K562 (cell line): ENCODE results near the gene WDR86. TPM values are rescaled to one million over a fixed set of nuclear protein-coding genes. Genes with fewer than 3 reads are reported as not detected.
A peak's percentile ranks its signal among the peaks of the same experiment; 100 is the strongest.

ENCODE experiments used
- EP400 ChIP-seq: fragments of 450-650 bp; IDR thresholded peaks from 2 replicates; pipeline ENCODE4 v1.6.1; 2017; ENCODE audit warnings: antibody characterized with exemption, mild to moderate bottlenecking, moderate library complexity
- KDM1A ChIP-seq, 2 experiments: fragments of 450-650 bp; IDR thresholded peaks; 2 replicates each; pipeline ENCODE4 v1.6.1; 2016; ENCODE audit warnings: mild to moderate bottlenecking in 2 of 2
- KDM5B ChIP-seq: fragments of 200-600 bp; sonication (generic); IDR thresholded peaks from 2 replicates; pipeline ENCODE4 v1.6.1; 2012; ENCODE audit warnings: low read depth, mild to moderate bottlenecking, moderate library complexity, low read length, control low read depth, inconsistent platforms; ENCODE audit not compliant: insufficient replicate concordance
- NFATC3 ChIP-seq: fragments of 450-650 bp; IDR thresholded peaks from 2 replicates; pipeline ENCODE4 v1.6.1; 2017; ENCODE audit warnings: mild to moderate bottlenecking
- RFX5 ChIP-seq: IDR thresholded peaks from 2 replicates; pipeline ENCODE4 v1.6.1; 2011; ENCODE audit warnings: low read depth, mild to moderate bottlenecking, improper control_type of control experiment, low read length
- STAT5B ChIP-seq: fragments of 250-450 bp; sonication (Bioruptor Pico); IDR thresholded peaks from 2 replicates; pipeline ENCODE4 v1.8.0; 2021; ENCODE audit warnings: mild to moderate bottlenecking, inconsistent platforms
- TGIF2 ChIP-seq: sonication (generic); formaldehyde crosslinking; IDR thresholded peaks from 2 replicates; pipeline ENCODE4 v1.8.1; 2022; ENCODE audit warnings: mild to moderate bottlenecking, missing genetic modification reagents, moderate library complexity
- WHSC1 ChIP-seq: IDR thresholded peaks from one replicate; pipeline ENCODE4 v1.6.1; 2012; ENCODE audit warnings: low read length, control low read depth, inconsistent platforms
- ZNF436 ChIP-seq: fragments of 250-450, 450-650 bp; sonication (Bioruptor Pico); formaldehyde crosslinking; IDR thresholded peaks from 2 replicates; pipeline ENCODE4 v1.7.0; 2020; ENCODE audit warnings: mild to moderate bottlenecking
- polyA plus RNA-seq, 8 experiments: library from polyadenylated mRNA; depleted of rRNA in 4 of 8; stranded (reverse) in 5 of 8; unstranded in 3 of 8; fragments of >200 nt; fragmentation: Nextera tagmentation in 2 of 8; fragmentation: Illumina TruSeq in 1 of 8; extraction: Ambion mirVana in 2 of 8; extraction: Trizol in 1 of 8; gene quantifications; 2 replicates each; pipeline versions ENCODE4 v1.2.1 to v1.2.3, GENCODE V29; 2011 to 2014; ENCODE audit warnings: inconsistent platforms in 1 of 8, missing spikeins in 1 of 8
- total RNA-seq, 7 experiments: library from RNA; depleted of rRNA in 6 of 7; stranded (reverse); fragments of >200 nt in 6 of 7; fragmentation: Illumina TruSeq in 2 of 7; extraction: Trizol in 2 of 7; gene quantifications; 2 replicates each; pipeline versions ENCODE4 v1.2.1 to v1.2.3, GENCODE V29; 2011 to 2021; ENCODE audit warnings: low replicate concordance in 1 of 7
- TF ChIP-seq, protein P1 (sequence below), 2 experiments: fragments of 450-650 bp; IDR thresholded peaks; 2 replicates each; pipeline ENCODE4 v1.6.1; 2018; ENCODE audit warnings: mild to moderate bottlenecking in 2 of 2, low read depth in 1 of 2; ENCODE audit not compliant: partially characterized antibody in 2 of 2
- TF ChIP-seq, protein P2 (sequence below), 3 experiments: fragments of 200-800 bp in 1 of 3; sonication (Bioruptor generic) in 1 of 3; sonication (generic) in 1 of 3; formaldehyde crosslinking in 1 of 3; IDR thresholded peaks; 2 replicates each; pipeline versions ENCODE4 v1.6.1 to v1.8.0; 2016 to 2022; ENCODE audit warnings: mild to moderate bottlenecking in 2 of 3, missing compliant biosample characterization in 2 of 3, missing genetic modification characterization in 2 of 3, missing genetic modification reagents in 1 of 3
- TF ChIP-seq, protein P3 (sequence below): sonication (generic); formaldehyde crosslinking; IDR thresholded peaks from 2 replicates; pipeline ENCODE4 v1.8.0; 2023; ENCODE audit warnings: mild to moderate bottlenecking, missing genetic modification reagents
- TF ChIP-seq, protein P4 (sequence below): fragments of 450-650 bp; IDR thresholded peaks from 2 replicates; pipeline ENCODE4 v1.6.1; 2018; ENCODE audit warnings: mild to moderate bottlenecking, low read depth; ENCODE audit not compliant: partially characterized antibody
- TF ChIP-seq, protein P5 (sequence below): fragments of 450-650 bp; formaldehyde crosslinking; IDR thresholded peaks from 2 replicates; pipeline ENCODE4 v1.4.0; 2022; ENCODE audit warnings: missing genetic modification characterization

Gene WDR86
- total and polyA plus RNA-seq, 9 of the 15 experiments (the other 6 are each of a cell fraction or from before 2014, with no cell fraction given), result 0.24 TPM; not detected in 8

DNA sequence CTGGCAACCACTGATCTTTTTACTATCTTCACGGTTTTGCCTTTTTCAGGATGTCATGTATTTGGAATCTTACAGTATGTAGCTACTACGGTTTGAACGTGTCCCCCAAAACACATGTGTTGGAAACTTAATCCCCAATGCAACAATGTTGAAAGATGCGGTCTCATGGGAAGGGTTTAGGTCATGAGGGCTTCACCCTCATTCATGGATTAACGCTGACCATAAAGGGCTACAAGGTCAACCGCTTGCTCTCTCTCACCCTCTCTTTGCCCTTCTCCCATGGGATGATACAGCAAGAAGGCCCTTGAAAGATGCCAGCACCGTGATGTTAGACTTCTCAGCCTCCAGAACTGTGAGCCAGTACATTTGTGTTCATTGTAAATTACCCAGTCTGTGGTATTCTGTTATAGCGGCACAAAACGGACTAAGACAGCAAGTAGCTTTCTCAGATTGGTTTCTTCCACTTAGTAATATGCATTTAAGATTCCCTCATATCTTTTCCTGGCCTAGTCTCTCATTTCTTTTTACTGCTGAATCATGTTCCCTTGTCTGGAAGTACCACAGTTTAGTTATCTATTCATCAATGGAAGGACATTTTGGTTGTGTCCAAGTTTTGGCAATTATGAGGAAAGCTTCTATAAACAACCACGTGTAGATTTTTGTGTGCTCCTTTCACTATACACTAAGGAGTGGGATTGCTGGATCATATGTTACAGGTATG, 33.1 kb upstream of the WDR86 start (continued):
- TF ChIP-seq, protein P1, sequence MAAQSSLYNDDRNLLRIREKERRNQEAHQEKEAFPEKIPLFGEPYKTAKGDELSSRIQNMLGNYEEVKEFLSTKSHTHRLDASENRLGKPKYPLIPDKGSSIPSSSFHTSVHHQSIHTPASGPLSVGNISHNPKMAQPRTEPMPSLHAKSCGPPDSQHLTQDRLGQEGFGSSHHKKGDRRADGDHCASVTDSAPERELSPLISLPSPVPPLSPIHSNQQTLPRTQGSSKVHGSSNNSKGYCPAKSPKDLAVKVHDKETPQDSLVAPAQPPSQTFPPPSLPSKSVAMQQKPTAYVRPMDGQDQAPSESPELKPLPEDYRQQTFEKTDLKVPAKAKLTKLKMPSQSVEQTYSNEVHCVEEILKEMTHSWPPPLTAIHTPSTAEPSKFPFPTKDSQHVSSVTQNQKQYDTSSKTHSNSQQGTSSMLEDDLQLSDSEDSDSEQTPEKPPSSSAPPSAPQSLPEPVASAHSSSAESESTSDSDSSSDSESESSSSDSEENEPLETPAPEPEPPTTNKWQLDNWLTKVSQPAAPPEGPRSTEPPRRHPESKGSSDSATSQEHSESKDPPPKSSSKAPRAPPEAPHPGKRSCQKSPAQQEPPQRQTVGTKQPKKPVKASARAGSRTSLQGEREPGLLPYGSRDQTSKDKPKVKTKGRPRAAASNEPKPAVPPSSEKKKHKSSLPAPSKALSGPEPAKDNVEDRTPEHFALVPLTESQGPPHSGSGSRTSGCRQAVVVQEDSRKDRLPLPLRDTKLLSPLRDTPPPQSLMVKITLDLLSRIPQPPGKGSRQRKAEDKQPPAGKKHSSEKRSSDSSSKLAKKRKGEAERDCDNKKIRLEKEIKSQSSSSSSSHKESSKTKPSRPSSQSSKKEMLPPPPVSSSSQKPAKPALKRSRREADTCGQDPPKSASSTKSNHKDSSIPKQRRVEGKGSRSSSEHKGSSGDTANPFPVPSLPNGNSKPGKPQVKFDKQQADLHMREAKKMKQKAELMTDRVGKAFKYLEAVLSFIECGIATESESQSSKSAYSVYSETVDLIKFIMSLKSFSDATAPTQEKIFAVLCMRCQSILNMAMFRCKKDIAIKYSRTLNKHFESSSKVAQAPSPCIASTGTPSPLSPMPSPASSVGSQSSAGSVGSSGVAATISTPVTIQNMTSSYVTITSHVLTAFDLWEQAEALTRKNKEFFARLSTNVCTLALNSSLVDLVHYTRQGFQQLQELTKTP (IDR thresholded peaks at IDR 0.05; ENCODE audit: low read depth in 1 of 2, partially characterized antibody in 2 of 2), result no peak
- TF ChIP-seq KDM1A (IDR thresholded peaks at IDR 0.05) (peak in 1 of 2 experiments; percentile 38; a peak in 1 of 4 replicates), RFX5 (no peak), STAT5B (CRISPR knock-in tag) (no peak), EP400 (no peak), TGIF2 (CRISPR knock-in tag) (no peak), WHSC1 (no peak), KDM5B (no peak), ZNF436 (no peak), NFATC3 (no peak)
- TF ChIP-seq, protein P2, sequence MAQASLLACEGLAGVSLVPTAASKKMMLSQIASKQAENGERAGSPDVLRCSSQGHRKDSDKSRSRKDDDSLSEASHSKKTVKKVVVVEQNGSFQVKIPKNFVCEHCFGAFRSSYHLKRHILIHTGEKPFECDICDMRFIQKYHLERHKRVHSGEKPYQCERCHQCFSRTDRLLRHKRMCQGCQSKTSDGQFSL (CRISPR knock-in tag; IDR thresholded peaks at IDR 0.05), result no peak
- TF ChIP-seq, protein P2 (tag; IDR thresholded peaks at IDR 0.05), result no peak
- TF ChIP-seq, protein P3, sequence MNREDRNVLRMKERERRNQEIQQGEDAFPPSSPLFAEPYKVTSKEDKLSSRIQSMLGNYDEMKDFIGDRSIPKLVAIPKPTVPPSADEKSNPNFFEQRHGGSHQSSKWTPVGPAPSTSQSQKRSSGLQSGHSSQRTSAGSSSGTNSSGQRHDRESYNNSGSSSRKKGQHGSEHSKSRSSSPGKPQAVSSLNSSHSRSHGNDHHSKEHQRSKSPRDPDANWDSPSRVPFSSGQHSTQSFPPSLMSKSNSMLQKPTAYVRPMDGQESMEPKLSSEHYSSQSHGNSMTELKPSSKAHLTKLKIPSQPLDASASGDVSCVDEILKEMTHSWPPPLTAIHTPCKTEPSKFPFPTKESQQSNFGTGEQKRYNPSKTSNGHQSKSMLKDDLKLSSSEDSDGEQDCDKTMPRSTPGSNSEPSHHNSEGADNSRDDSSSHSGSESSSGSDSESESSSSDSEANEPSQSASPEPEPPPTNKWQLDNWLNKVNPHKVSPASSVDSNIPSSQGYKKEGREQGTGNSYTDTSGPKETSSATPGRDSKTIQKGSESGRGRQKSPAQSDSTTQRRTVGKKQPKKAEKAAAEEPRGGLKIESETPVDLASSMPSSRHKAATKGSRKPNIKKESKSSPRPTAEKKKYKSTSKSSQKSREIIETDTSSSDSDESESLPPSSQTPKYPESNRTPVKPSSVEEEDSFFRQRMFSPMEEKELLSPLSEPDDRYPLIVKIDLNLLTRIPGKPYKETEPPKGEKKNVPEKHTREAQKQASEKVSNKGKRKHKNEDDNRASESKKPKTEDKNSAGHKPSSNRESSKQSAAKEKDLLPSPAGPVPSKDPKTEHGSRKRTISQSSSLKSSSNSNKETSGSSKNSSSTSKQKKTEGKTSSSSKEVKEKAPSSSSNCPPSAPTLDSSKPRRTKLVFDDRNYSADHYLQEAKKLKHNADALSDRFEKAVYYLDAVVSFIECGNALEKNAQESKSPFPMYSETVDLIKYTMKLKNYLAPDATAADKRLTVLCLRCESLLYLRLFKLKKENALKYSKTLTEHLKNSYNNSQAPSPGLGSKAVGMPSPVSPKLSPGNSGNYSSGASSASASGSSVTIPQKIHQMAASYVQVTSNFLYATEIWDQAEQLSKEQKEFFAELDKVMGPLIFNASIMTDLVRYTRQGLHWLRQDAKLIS (CRISPR knock-in tag), result no peak
- TF ChIP-seq, protein P4, sequence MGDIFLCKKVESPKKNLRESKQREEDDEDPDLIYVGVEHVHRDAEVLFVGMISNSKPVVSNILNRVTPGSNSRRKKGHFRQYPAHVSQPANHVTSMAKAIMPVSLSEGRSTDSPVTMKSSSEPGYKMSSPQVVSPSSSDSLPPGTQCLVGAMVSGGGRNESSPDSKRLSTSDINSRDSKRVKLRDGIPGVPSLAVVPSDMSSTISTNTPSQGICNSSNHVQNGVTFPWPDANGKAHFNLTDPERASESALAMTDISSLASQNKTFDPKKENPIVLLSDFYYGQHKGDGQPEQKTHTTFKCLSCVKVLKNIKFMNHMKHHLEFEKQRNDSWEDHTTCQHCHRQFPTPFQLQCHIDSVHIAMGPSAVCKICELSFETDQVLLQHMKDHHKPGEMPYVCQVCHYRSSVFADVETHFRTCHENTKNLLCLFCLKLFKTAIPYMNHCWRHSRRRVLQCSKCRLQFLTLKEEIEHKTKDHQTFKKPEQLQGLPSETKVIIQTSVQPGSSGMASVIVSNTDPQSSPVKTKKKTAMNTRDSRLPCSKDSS, result no peak
- TF ChIP-seq, protein P5, sequence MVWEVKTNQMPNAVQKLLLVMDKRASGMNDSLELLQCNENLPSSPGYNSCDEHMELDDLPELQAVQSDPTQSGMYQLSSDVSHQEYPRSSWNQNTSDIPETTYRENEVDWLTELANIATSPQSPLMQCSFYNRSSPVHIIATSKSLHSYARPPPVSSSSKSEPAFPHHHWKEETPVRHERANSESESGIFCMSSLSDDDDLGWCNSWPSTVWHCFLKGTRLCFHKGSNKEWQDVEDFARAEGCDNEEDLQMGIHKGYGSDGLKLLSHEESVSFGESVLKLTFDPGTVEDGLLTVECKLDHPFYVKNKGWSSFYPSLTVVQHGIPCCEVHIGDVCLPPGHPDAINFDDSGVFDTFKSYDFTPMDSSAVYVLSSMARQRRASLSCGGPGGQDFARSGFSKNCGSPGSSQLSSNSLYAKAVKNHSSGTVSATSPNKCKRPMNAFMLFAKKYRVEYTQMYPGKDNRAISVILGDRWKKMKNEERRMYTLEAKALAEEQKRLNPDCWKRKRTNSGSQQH (CRISPR knock-in tag), result no peak
